ENCODE results near the gene DLK1.

The DLK1 gene

GRCh38 chr14:100775351-100775830 is 48.7 kb downstream of the DLK1 start:
- in situ Hi-C loops (cut with HindIII; ENCODE audit: low sequenced_read_pairs) = no loop called here

DNA sequence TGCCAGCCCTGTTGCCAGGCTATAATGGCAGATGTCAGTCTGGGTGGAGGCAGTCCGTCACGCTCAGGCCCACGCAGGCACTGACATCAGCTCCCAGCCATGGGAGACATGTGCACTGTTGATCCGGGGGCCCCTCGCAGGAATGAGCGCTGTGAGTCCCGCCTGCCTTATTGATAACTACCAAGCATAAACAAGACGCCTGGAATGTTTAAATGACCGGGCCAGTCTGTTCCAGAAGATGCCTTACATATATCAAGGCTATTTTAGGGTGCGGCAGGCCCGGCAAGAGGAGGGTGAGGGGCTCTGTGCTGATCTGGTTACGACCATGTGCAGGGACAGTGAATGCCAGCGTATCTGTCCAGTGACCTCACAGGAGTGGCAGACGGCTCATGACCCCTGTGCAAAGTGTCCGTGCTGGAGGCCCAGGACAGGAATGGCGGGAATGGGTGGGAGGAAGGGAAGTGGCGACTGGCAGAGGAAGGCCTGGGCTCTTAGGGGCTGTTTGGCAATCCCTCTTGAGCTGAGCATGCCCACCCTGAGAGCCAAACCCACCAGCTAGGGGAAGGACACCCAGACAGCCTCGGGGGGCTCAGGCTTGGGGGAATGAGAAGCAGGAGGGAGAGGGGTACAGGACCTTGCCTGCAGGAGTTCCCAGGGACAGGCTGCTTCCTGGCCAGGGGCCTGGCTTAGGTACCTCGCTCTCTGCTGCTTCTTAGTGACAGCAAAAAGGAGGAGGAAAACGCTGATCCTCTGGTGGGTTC is 49.3 kb downstream of the DLK1 start:
- in situ Hi-C loops (cut with HindIII; ENCODE audit: low sequenced_read_pairs) = no loop called here

- in situ Hi-C loops (cut with HindIII; ENCODE audit: low sequenced_read_pairs) = no loop called here
These were observed 50.1 kb downstream of the DLK1 start for GRCh38 chr14:100776681-100777365.

- in situ Hi-C loops (cut with HindIII; ENCODE audit: low sequenced_read_pairs) = no loop called here
These were observed 50.7 kb downstream of the DLK1 start for GRCh38 chr14:100777366-100777817.

DNA sequence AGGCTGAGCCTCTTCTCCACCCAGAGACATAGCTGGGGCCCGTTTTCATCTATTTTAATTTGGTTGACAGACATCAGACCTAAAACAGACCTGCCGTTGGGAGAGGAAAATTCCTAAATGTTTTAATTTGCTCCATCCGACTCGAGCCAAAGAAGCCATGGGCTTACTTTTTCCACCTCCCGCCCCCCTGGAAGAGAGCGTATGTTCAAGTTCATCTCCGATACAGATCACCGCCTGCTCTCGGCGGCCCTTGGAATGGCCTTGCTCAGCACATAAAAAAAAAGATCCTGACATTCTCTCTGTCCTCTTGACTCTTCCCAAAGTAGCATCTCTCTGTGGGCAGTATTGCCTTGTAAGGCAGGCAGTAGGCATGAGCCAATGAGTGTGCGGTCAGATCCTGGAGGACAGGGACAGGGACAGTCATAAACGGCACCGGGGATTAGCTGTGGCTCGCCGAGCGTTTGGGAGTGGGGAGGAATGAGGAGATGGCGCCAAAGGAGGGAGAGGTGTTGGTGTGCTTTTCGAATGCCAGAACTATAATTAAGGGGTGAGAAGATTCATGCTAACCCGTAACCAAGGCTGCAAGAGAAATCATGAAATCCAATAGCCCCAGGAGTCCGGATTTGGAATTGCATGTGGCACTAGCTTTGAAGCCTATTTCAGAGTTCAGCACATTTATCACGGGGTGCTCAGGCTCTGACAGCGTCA is 51.3 kb downstream of the DLK1 start:
- in situ Hi-C loops (cut with HindIII; ENCODE audit: low sequenced_read_pairs) = no loop called here

- in situ Hi-C loops (cut with HindIII; ENCODE audit: low sequenced_read_pairs) = no loop called here
These were observed 51.8 kb downstream of the DLK1 start for GRCh38 chr14:100778526-100778882.

- in situ Hi-C loops (cut with HindIII; ENCODE audit: low sequenced_read_pairs) = no loop called here
These were observed 52.4 kb downstream of the DLK1 start for GRCh38 chr14:100778951-100779690.

DNA sequence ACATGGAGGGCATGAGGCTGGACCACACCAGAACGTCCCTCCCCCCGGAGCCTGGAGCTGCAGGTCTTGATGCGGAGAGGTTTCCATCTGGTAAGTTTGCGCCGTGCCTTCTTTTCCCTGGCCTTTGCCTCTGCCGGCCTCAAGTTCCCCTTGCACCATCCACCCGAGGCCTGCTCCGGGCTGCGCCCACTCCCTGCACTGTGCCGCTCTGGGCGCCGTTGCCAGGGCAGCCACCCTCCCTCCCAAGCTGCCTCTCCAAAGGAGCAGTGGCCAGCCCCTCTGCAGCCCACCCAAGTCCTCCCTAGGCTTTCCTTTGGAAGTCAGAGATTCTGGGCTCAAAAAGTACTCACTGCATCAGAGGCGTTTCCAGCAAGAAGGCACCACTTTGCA is 53.0 kb downstream of the DLK1 start:
- in situ Hi-C loops (cut with HindIII; ENCODE audit: low sequenced_read_pairs) = no loop called here

DNA sequence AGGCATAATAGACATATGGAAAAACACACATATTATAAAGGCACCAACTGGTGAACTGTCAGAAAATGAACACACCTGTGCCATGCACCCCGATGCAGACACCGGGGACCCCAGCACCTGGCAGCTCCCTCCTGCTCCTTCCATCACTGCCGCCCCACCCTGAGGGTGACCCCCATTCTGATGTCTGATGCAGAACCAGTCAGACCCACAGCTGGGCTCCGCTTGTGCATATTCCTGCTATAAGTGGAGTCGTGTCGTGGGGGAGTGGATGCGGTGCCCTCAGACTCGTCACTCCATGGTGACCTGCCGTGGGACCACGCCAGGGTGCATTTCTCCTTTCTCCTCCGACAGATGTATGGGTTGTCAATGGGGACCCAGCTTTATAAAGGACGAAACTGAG is 53.6 kb downstream of the DLK1 start:
- in situ Hi-C loops (cut with HindIII; ENCODE audit: low sequenced_read_pairs) = no loop called here

GRCh38 chr14:100780646-100781355 is 54.1 kb downstream of the DLK1 start:
- in situ Hi-C loops (cut with HindIII; ENCODE audit: low sequenced_read_pairs) = no loop called here

DNA sequence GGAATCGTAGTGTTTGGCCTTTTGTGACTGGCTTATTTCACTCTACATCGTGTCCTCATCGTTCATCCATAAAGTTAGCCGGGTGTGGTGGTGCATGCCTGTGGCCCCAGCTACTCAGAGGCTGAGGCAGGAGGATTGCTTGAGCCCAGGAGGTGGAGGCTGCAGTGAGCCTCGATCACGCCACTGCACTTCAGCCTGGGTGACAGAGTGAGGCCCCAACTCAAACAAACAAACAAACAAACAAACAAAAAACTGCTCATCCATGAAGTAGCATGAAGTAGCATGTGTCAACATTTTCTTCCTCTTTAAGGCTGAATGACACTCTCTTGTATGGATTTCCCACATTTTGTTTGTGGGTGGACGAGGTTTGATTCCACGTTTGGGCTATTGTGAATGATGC is 55.3 kb downstream of the DLK1 start:
- in situ Hi-C loops (cut with HindIII; ENCODE audit: low sequenced_read_pairs) = no loop called here

- in situ Hi-C loops (cut with HindIII; ENCODE audit: low sequenced_read_pairs) = no loop called here
These were observed 56.0 kb downstream of the DLK1 start for GRCh38 chr14:100782516-100783320.

DNA sequence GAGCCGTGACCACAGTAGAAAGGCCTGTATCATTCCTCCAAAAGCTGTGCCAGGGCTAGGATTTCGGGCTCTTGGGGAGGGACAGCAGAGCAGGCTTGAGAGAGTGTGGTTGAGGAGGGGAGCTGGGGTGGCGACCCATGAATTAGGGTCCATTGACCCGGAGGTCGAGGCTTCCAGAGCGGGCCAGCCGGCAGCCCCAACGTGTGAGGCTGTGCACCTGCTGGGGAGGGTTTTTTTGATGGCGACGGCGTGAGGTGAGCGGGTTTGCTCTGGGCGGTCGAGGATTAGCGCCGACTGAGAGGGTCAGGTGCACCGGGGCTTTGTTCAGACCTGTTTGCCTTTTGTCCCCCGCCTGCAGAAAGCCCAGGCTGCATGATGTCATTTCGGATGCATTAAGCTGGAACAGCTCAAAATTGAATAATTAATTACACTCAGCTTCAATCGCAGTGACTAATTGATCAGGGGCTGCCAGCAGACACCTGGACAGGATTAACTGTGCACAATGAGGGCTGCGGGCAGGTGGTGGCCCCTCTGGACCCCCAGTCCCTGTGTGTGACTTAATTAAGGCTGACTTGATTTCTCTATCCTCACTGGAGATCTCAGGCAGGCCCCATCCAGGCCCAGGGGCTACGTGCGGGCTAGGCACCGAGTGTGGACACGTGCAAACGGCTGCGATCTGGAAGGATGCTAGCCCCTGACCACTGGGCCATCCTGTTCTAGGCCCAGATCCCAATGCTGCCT is 57.1 kb downstream of the DLK1 start:
- in situ Hi-C loops (cut with HindIII; ENCODE audit: low sequenced_read_pairs) = no loop called here

GRCh38 chr14:100784523-100785337 is 58.0 kb downstream of the DLK1 start:
- in situ Hi-C loops (cut with HindIII; ENCODE audit: low sequenced_read_pairs) = no loop called here

DNA sequence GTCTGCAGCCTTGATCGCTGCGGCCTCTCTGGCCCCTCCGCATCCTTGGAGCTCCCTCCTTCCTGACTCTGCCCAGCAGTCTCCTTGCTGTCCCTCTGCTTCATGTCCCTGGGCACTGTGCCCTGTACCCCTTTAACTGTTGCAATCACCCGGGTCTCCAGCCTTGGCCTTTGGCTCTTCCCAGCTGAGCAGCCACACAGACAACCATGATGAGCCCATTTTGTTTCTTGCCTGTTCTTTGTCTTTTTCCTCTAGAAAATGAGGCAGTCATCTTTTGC is 58.6 kb downstream of the DLK1 start:
- in situ Hi-C loops (cut with HindIII; ENCODE audit: low sequenced_read_pairs) = no loop called here

DNA sequence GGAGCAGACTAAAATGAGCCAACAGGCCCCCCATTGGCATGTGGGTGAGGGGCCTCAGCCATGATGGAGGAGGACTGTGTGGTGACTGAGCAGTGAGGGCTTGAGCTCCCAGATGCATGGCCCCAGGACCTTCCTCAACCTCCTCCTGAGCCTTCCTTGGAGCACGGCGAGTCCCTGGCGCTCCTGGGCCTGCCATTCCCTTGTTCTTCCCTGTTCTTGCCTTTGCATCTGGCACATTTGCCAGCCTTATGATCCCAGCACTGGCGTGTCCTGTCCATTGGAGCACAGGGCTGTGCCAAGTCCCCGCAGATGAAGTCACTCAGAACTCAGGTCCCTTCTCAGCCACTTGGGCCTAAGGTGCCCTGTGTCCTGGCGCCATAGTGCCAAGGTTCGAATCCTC is 58.9 kb downstream of the DLK1 start:
- in situ Hi-C loops (cut with HindIII; ENCODE audit: low sequenced_read_pairs) = no loop called here

DNA sequence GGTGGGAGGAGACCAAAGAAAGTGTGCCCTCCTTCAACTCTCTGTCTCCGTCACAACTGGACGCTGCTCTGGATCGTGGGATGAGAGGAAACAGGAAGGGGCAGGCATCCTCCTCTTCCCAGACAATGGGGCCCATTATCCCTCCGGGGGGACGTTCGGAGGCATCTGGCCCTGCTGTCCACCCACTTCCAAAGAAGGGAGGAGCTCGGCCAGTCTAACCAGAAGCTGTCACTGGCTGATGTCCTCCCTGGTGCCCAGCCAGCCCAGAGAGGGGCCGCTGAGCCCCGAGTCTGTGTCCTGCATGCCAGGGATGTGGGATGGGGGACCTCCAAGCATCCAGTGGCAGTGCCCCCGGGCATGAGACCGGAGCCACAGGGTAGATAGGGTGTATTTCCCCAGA is 59.4 kb downstream of the DLK1 start:
- in situ Hi-C loops (cut with HindIII; ENCODE audit: low sequenced_read_pairs) = no loop called here

DNA sequence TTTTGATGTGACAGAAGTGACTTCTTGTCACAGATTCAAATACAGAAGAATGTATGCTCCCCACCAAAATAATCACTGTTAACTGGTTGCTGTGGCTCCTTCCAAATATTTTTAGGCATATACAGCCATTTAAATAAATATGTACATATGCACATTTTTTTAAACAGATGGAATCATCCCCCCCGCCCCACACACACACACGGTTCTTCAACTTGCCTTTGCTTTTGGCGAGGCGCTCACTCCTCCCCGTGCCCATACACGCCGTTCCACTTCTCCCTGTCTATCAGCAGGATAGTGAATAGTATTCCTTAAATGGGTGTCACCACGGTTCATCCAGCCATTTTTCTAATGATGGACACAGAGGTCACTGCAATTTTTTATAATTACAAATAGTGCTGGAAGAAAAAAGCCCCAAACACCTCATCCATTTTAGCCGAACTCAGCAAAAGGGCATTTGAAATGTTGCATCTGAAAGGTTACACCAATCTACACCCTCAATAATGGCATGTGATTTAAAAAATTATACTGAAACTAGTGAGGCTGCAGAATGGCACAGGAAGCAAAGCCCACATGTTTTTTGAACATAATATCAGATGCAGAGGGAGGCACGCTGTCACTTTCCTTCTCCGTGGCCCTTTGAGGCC is 60.0 kb downstream of the DLK1 start:
- in situ Hi-C loops (cut with HindIII; ENCODE audit: low sequenced_read_pairs) = no loop called here

Data from DLD1 (cell line).